ENCODE data around the gene TAF4B. TPM values are rescaled to one million over a fixed set of nuclear protein-coding genes. Genes with fewer than 3 reads are reported as not detected.
A peak's percentile ranks its signal among the peaks of the same experiment; 100 is the strongest.
"Not testable (repeated sequence)": the region's sequence is repeated elsewhere in the genome, so short reads cannot be mapped to it uniquely, and the experiment has no call there.

The TAF4B gene
- total and polyA plus RNA-seq, 5 donors, result 0.81 to 2.1 (median 1.8) TPM

GRCh38 chr18:26429535-26430226 is 203.4 kb downstream of the TAF4B start:
- no peaks in the 10 kb centered on the region for H3K27me3 ChIP-seq (ENCODE audit: control insufficient read depth, insufficient read depth)

GRCh38 chr18:26432651-26433424 is 206.6 kb downstream of the TAF4B start:
- 83% methylated on average over 5 of the region's 5 CpGs for WGBS

More at GRCh38 chr18:26429535-26430226, 203.4 kb downstream of the TAF4B start:
- Histone ChIP-seq H3K4me3 (ENCODE audit: low read length) (no peak overlapping the region), H3K27ac (ENCODE audit: low read length) (no peak overlapping the region), H3K4me1 (ENCODE audit: control insufficient read depth, insufficient read depth, low read length) (no peaks in the 10 kb centered on the region), H3K9me3 (ENCODE audit: control insufficient read depth, low read length) (no peaks in the 10 kb centered on the region)
- peak; percentile 72 to 83 for ATAC-seq
- 38% methylated on average over 5 of the region's 5 CpGs for WGBS
- no peak for DNase-seq
- intact Hi-C loops (cut with DNase I), result no loop called here

GRCh38 chr18:26434887-26435286 is 208.6 kb downstream of the TAF4B start:
- Histone ChIP-seq H3K4me1 (ENCODE audit: control insufficient read depth, insufficient read depth, low read length) (peaks cover 3% of the 10 kb centered on the region), H3K4me3 (ENCODE audit: low read length) (no peak overlapping the region), H3K27ac (ENCODE audit: low read length) (no peak overlapping the region), H3K27me3 (ENCODE audit: control insufficient read depth, insufficient read depth) (no peaks in the 10 kb centered on the region), H3K9me3 (ENCODE audit: control insufficient read depth, low read length) (no peaks in the 10 kb centered on the region)
- intact Hi-C loops (cut with DNase I), result no loop called here
- WGBS, result 61% methylated on average over 2 of the region's 2 CpGs
- ATAC-seq, result no peak
- no peak for DNase-seq

More at GRCh38 chr18:26432651-26433424, 206.6 kb downstream of the TAF4B start:
- intact Hi-C loops (cut with DNase I), result no loop called here
- DNase-seq (no peak), ATAC-seq (no peak)
- no peaks in the 10 kb centered on the region for H3K9me3 ChIP-seq (ENCODE audit: control insufficient read depth, low read length)
- peaks cover 3% of the 10 kb centered on the region for H3K4me1 ChIP-seq (ENCODE audit: control insufficient read depth, insufficient read depth, low read length)
- no peak overlapping the region for H3K27ac ChIP-seq (ENCODE audit: low read length)
- H3K27me3 ChIP-seq (ENCODE audit: control insufficient read depth, insufficient read depth), result no peaks in the 10 kb centered on the region
- no peak overlapping the region for H3K4me3 ChIP-seq (ENCODE audit: low read length)

GRCh38 chr18:26435415-26436095 is 209.3 kb downstream of the TAF4B start:
- 71% methylated on average over 8 of the region's 8 CpGs for WGBS
- Histone ChIP-seq H3K27me3 (ENCODE audit: control insufficient read depth, insufficient read depth) (no peaks in the 10 kb centered on the region), H3K4me3 (ENCODE audit: low read length) (no peak overlapping the region), H3K27ac (ENCODE audit: low read length) (no peak overlapping the region), H3K4me1 (ENCODE audit: control insufficient read depth, insufficient read depth, low read length) (peaks cover 3% of the 10 kb centered on the region), H3K9me3 (ENCODE audit: control insufficient read depth, low read length) (no peaks in the 10 kb centered on the region)
- intact Hi-C loops (cut with DNase I), result no loop called here
- DNase-seq (no peak), ATAC-seq (peak; percentile 50 to 76)

- DNase-seq, result no peak
- no peak overlapping the region for H3K27ac ChIP-seq (ENCODE audit: low read length)
- H3K4me1 ChIP-seq (ENCODE audit: control insufficient read depth, insufficient read depth, low read length), result peaks cover 3% of the 10 kb centered on the region
- no peaks in the 10 kb centered on the region for H3K27me3 ChIP-seq (ENCODE audit: control insufficient read depth, insufficient read depth)
- no peak for ATAC-seq
- intact Hi-C loops (cut with DNase I), result no loop called here
- 75% methylated on average over 11 of the region's 11 CpGs for WGBS
- no peaks in the 10 kb centered on the region for H3K9me3 ChIP-seq (ENCODE audit: control insufficient read depth, low read length)
- H3K4me3 ChIP-seq (ENCODE audit: low read length), result no peak overlapping the region
Observed at GRCh38 chr18:26436176-26437051, 210.2 kb downstream of the TAF4B start.

- H3K9me3 ChIP-seq (ENCODE audit: control insufficient read depth, low read length); H3K4me1 ChIP-seq (ENCODE audit: control insufficient read depth, insufficient read depth, low read length); DNase-seq; H3K4me3 ChIP-seq (ENCODE audit: low read length); ATAC-seq; H3K27me3 ChIP-seq (ENCODE audit: control insufficient read depth, insufficient read depth); H3K27ac ChIP-seq (ENCODE audit: low read length); intact Hi-C loops (cut with DNase I): not testable (repeated sequence)
- 84% methylated on average over 3 of the region's 3 CpGs for WGBS
Observed at GRCh38 chr18:26437634-26438033, 211.4 kb downstream of the TAF4B start.

GRCh38 chr18:26438980-26439379 is 212.7 kb downstream of the TAF4B start:
- intact Hi-C loops (cut with DNase I), result no loop called here
- no peak overlapping the region for H3K4me3 ChIP-seq (ENCODE audit: low read length)
- no peak for ATAC-seq
- no peaks in the 10 kb centered on the region for H3K27me3 ChIP-seq (ENCODE audit: control insufficient read depth, insufficient read depth)
- H3K4me1 ChIP-seq (ENCODE audit: control insufficient read depth, insufficient read depth, low read length), result peaks cover 3% of the 10 kb centered on the region
- no peaks in the 10 kb centered on the region for H3K9me3 ChIP-seq (ENCODE audit: control insufficient read depth, low read length)
- no peak overlapping the region for H3K27ac ChIP-seq (ENCODE audit: low read length)
- DNase-seq, result no peak
- 89% methylated on average over 5 of the region's 5 CpGs for WGBS

GRCh38 chr18:26439537-26439936 is 213.3 kb downstream of the TAF4B start:
- intact Hi-C loops (cut with DNase I), result no loop called here
- Histone ChIP-seq H3K9me3 (ENCODE audit: control insufficient read depth, low read length) (no peaks in the 10 kb centered on the region), H3K4me3 (ENCODE audit: low read length) (no peak overlapping the region), H3K27ac (ENCODE audit: low read length) (no peak overlapping the region), H3K4me1 (ENCODE audit: control insufficient read depth, insufficient read depth, low read length) (peaks cover 3% of the 10 kb centered on the region), H3K27me3 (ENCODE audit: control insufficient read depth, insufficient read depth) (no peaks in the 10 kb centered on the region)
- 89% methylated on average over 4 of the region's 4 CpGs for WGBS
- no peak for ATAC-seq
- DNase-seq, result no peak

- no peaks in the 10 kb centered on the region for H3K9me3 ChIP-seq (ENCODE audit: control insufficient read depth, low read length)
- WGBS, result 32% methylated on average over 8 of the region's 8 CpGs
- no peak overlapping the region for H3K27ac ChIP-seq (ENCODE audit: low read length)
- no peak overlapping the region for H3K4me3 ChIP-seq (ENCODE audit: low read length)
- ATAC-seq (peak; percentile 65 to 66), DNase-seq (no peak)
- no peaks in the 10 kb centered on the region for H3K27me3 ChIP-seq (ENCODE audit: control insufficient read depth, insufficient read depth)
- H3K4me1 ChIP-seq (ENCODE audit: control insufficient read depth, insufficient read depth, low read length), result peaks cover 3% of the 10 kb centered on the region
- intact Hi-C loops (cut with DNase I), result no loop called here
Observed at GRCh38 chr18:26440644-26441043, 214.4 kb downstream of the TAF4B start.

All from right cardiac atrium (tissue), 5 donors.